GM12878 (cell line): Measurements from ENCODE around the gene DPPA2. TPM values are rescaled to one million over a fixed set of nuclear protein-coding genes. Genes with fewer than 3 reads are reported as not detected.

Experiments used
- ATAC-seq: fragments of 200-7000 bp; cut with Tn5 transposase; 3 replicates; pipeline ENCODE4 v1.9.1; 2020; ENCODE audit warnings: mild to moderate bottlenecking, moderate library complexity
- BruUV-seq: library from RNA; stranded (reverse); fragments of 400-500 nt; replicated peaks from 2 replicates; lab custom pipeline; 2021; lab: Mats Ljungman, UMichigan
- CTCF ChIA-PET: fragments of 300-600 bp; sonication (Branson Sonifier 250); formaldehyde crosslinking; extraction: SDS; loops from one replicate; lab custom pipeline; 2021; ENCODE audit warnings: inconsistent platforms; lab: Yijun Ruan, JAX
- POLR2A ChIA-PET: fragments of 350-600 bp; formaldehyde crosslinking; extraction: SDS; loops from one replicate; lab custom pipeline; 2021; ENCODE audit warnings: inconsistent platforms; lab: Charles Lee
- RAD21 ChIA-PET: fragments of 300-600 bp; sonication (Branson Sonifier 250); formaldehyde crosslinking; loops from one replicate; lab custom pipeline; 2023; ENCODE audit warnings: antibody characterized with exemption; ENCODE audit not compliant: unreplicated experiment; lab: Charles Lee
- SMC1A ChIA-PET: fragments of 300-600 bp; sonication (Branson Sonifier 250); formaldehyde crosslinking; loops from one replicate; lab custom pipeline; 2023; ENCODE audit not compliant: unreplicated experiment, uncharacterized antibody; lab: Charles Lee
- DNase-seq: peaks from one replicate; pipeline ENCODE4 v3.0.0-alpha.2; 2011; ENCODE audit warnings: low read depth, low spot score
- FAIRE-seq: peaks from 3 replicates; lab custom pipeline; 2011; peaks lifted over from hg19 to GRCh38; lab: Jason Lieb, UNC
- H2AFZ ChIP-seq: 2 replicates; pipeline ENCODE4 v1.6.0; 2011; ENCODE audit warnings: low read depth, low read length, control low read depth; ENCODE audit not compliant: control insufficient read depth
- H3K27ac ChIP-seq: 2 replicates; pipeline ENCODE4 v1.5.1; 2011; ENCODE audit warnings: control low read depth; ENCODE audit not compliant: control insufficient read depth, insufficient read depth
- H3K27me3 ChIP-seq, 2 experiments: replicated peaks in 1 of 2; 2 replicates each; pipeline versions ENCODE4 v1.6.0 to v1.6.1; 2011; ENCODE audit warnings: low read length in 1 of 2; ENCODE audit not compliant: control insufficient read depth in 2 of 2, insufficient read depth in 2 of 2
- H3K36me3 ChIP-seq, 2 experiments: 2 replicates each; pipeline ENCODE4 v1.5.1; 2011; ENCODE audit warnings: low read length in 1 of 2; ENCODE audit not compliant: control insufficient read depth in 2 of 2, insufficient read depth in 2 of 2
- H3K4me1 ChIP-seq: 2 replicates; pipeline ENCODE4 v1.6.1; 2011; ENCODE audit warnings: mild to moderate bottlenecking, low read length, moderate library complexity, mixed read lengths; ENCODE audit not compliant: control insufficient read depth, insufficient read depth
- H3K4me2 ChIP-seq: 2 replicates; pipeline ENCODE4 v1.6.0; 2011; ENCODE audit warnings: control low read depth; ENCODE audit not compliant: control insufficient read depth, insufficient read depth
- H3K4me3 ChIP-seq: fragments of 200-600 bp; sonication (generic); 2 replicates; pipeline ENCODE4 v1.5.1; 2016
- H3K79me2 ChIP-seq: 2 replicates; pipeline ENCODE4 v1.6.0; 2011; ENCODE audit warnings: low read length; ENCODE audit not compliant: control insufficient read depth, insufficient read depth
- H3K9ac ChIP-seq: 2 replicates; pipeline ENCODE4 v1.8.0; 2011; ENCODE audit warnings: low read length, control low read depth, mixed read lengths; ENCODE audit not compliant: control insufficient read depth, insufficient read depth
- H3K9me3 ChIP-seq: replicated peaks from 3 replicates; pipeline ENCODE4 v1.5.1; 2011; ENCODE audit warnings: mild to moderate bottlenecking, low read length; ENCODE audit not compliant: control insufficient read depth, insufficient read depth
- H4K20me1 ChIP-seq: 2 replicates; pipeline ENCODE4 v1.6.0; 2011; ENCODE audit not compliant: control insufficient read depth, insufficient read depth
- FOXM1 ChIP-seq: IDR thresholded peaks from 2 replicates; pipeline ENCODE4 v1.6.1; 2012; ENCODE audit warnings: low read depth, mild to moderate bottlenecking, inconsistent platforms, low read length, moderate library complexity
- MYC ChIP-seq: IDR thresholded peaks from 2 replicates; pipeline ENCODE4 v1.6.1; 2011; ENCODE audit warnings: mild to moderate bottlenecking, low read length, moderate library complexity, inconsistent platforms; ENCODE audit not compliant: insufficient read depth, insufficient replicate concordance, insufficient read length, severe bottlenecking
- NRF1 ChIP-seq: conservative IDR thresholded peaks from 2 replicates; pipeline ENCODE4 v1.6.1; 2011; ENCODE audit warnings: mild to moderate bottlenecking, low read depth, low read length, improper control_type of control experiment
- PKNOX1 ChIP-seq: fragments of 450-650 bp; IDR thresholded peaks from 2 replicates; pipeline ENCODE4 v1.6.1; 2016; ENCODE audit warnings: mild to moderate bottlenecking
- RCOR1 ChIP-seq: conservative IDR thresholded peaks from 2 replicates; pipeline ENCODE4 v1.6.1; 2012; ENCODE audit warnings: low read depth, low read length, improper control_type of control experiment
- STAT3 ChIP-seq: IDR thresholded peaks from 2 replicates; pipeline ENCODE4 v1.6.1; 2011; ENCODE audit warnings: low read depth, low read length, improper control_type of control experiment
- TBL1XR1 ChIP-seq: IDR thresholded peaks from 2 replicates; pipeline ENCODE4 v1.6.1; 2012; ENCODE audit warnings: low read depth, low read length, improper control_type of control experiment
- WGBS: methylation state at CpG from one replicate; pipeline ENCODE4 v1.1.6; 2016; ENCODE audit warnings: low lambda C conversion rate; ENCODE audit not compliant: insufficient replicate concordance, insufficient coverage; ENCODE audit errors: missing lambda C conversion rate; 5-methylcytosine and 5-hydroxymethylcytosine counted together
- in situ Hi-C: fragments of 300-500 bp; cut with MboI; formaldehyde crosslinking; loops from 9 replicates; pipeline ENCODE4 v1.14.3; 2018; ENCODE audit warnings: mixed read lengths
- intact Hi-C: fragments of 100-400 bp; cut with micrococcal nuclease; formaldehyde crosslinking; loops from one replicate; pipeline ENCODE4 v1.14.2; 2022; ENCODE audit not compliant: unreplicated experiment
- polyA plus RNA-seq, 11 experiments: library from polyadenylated mRNA; depleted of rRNA in 4 of 11; unstranded in 6 of 11; stranded (reverse) in 5 of 11; fragments of >200 nt; fragmentation: Nextera tagmentation in 4 of 11; fragmentation: Illumina TruSeq in 1 of 11; extraction: Ambion mirVana in 4 of 11; extraction: Trizol in 1 of 11; gene quantifications; 1 replicate in 1 of 11; 2 replicates in 10 of 11; pipeline versions ENCODE4 v1.2.1 to v1.2.3, GENCODE V29; 2011 to 2016; ENCODE audit warnings: inconsistent platforms in 2 of 11, missing spikeins in 2 of 11, low read depth in 1 of 11
- total RNA-seq, 4 experiments: library from RNA; depleted of rRNA in 3 of 4; stranded (reverse); fragments of >200 nt in 3 of 4; fragmentation: Illumina TruSeq in 1 of 4; extraction: Trizol in 1 of 4; gene quantifications; 2 replicates each; pipeline versions ENCODE4 v1.2.1 to v1.2.3, GENCODE V29; 2013 to 2021
- TF ChIP-seq, protein P1 (sequence below): fragments of 450-650 bp; formaldehyde crosslinking; IDR thresholded peaks from 2 replicates; pipeline ENCODE4 v1.4.0; 2022; ENCODE audit warnings: mild to moderate bottlenecking, moderate library complexity
- TF ChIP-seq, protein P2 (sequence below): fragments of 450-650 bp; IDR thresholded peaks from 2 replicates; pipeline ENCODE4 v1.6.1; 2017; ENCODE audit warnings: antibody characterized with exemption, mild to moderate bottlenecking, moderate library complexity

Gene DPPA2
- total and polyA plus RNA-seq, 10 of the 15 experiments (the other 5 are each of a cell fraction or from before 2014, with no cell fraction given): not detected

- 58% methylated on average over 5 of the region's 5 CpGs for WGBS
- no peak overlapping the region for H3K4me3 ChIP-seq
- H3K9ac ChIP-seq: no peak overlapping the region
- FAIRE-seq: no peak
- no peak overlapping the region for H3K27ac ChIP-seq
- no peak for ATAC-seq
- no peaks in the 10 kb centered on the region for H3K9me3 ChIP-seq
- no peaks in the 10 kb centered on the region for H3K79me2 ChIP-seq
- H3K4me2 ChIP-seq: no peak overlapping the region
- no TSS peak for BruUV-seq
- TF ChIP-seq TBL1XR1 (no peak), PKNOX1 (no peak), MYC (no peak), NRF1 (no peak), FOXM1 (no peak), STAT3 (no peak), RCOR1 (no peak)
- TF ChIP-seq, protein P1, sequence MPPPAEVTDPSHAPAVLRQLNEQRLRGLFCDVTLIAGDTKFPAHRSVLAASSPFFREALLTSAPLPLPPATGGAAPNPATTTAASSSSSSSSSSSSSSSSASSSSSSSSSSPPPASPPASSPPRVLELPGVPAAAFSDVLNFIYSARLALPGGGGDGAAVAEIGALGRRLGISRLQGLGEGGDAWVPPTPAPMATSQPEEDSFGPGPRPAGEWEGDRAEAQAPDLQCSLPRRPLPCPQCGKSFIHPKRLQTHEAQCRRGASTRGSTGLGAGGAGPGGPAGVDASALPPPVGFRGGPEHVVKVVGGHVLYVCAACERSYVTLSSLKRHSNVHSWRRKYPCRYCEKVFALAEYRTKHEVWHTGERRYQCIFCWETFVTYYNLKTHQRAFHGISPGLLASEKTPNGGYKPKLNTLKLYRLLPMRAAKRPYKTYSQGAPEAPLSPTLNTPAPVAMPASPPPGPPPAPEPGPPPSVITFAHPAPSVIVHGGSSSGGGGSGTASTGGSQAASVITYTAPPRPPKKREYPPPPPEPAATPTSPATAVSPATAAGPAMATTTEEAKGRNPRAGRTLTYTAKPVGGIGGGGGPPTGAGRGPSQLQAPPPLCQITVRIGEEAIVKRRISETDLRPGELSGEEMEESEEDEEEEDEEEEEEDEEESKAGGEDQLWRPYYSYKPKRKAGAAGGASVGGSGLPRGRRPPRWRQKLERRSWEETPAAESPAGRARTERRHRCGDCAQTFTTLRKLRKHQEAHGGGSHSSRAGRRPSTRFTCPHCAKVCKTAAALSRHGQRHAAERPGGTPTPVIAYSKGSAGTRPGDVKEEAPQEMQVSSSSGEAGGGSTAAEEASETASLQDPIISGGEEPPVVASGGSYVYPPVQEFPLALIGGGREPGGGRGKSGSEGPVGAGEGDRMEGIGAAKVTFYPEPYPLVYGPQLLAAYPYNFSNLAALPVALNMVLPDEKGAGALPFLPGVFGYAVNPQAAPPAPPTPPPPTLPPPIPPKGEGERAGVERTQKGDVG (CRISPR knock-in tag): no peak
- TF ChIP-seq, protein P2, sequence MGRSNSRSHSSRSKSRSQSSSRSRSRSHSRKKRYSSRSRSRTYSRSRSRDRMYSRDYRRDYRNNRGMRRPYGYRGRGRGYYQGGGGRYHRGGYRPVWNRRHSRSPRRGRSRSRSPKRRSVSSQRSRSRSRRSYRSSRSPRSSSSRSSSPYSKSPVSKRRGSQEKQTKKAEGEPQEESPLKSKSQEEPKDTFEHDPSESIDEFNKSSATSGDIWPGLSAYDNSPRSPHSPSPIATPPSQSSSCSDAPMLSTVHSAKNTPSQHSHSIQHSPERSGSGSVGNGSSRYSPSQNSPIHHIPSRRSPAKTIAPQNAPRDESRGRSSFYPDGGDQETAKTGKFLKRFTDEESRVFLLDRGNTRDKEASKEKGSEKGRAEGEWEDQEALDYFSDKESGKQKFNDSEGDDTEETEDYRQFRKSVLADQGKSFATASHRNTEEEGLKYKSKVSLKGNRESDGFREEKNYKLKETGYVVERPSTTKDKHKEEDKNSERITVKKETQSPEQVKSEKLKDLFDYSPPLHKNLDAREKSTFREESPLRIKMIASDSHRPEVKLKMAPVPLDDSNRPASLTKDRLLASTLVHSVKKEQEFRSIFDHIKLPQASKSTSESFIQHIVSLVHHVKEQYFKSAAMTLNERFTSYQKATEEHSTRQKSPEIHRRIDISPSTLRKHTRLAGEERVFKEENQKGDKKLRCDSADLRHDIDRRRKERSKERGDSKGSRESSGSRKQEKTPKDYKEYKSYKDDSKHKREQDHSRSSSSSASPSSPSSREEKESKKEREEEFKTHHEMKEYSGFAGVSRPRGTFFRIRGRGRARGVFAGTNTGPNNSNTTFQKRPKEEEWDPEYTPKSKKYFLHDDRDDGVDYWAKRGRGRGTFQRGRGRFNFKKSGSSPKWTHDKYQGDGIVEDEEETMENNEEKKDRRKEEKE: no peak
- H3K4me1 ChIP-seq: no peaks in the 10 kb centered on the region
- no peak overlapping the region for H2AFZ ChIP-seq
- H4K20me1 ChIP-seq: no peaks in the 10 kb centered on the region
- H3K27me3 ChIP-seq: no peaks in the 10 kb centered on the region
- SMC1A ChIA-PET: no interaction called here
- intact Hi-C loops (no loop called here), in situ Hi-C loops (no loop called here)
- RAD21 ChIA-PET: no interaction called here
- H3K36me3 ChIP-seq: no peaks in the 10 kb centered on the region
- POLR2A ChIA-PET: no interaction called here
- no peak for DNase-seq
- CTCF ChIA-PET: no interaction called here
These were observed 15.4 kb upstream of the DPPA2 start for GRCh38 chr3:109331692-109332091.
